Measurements from ENCODE around the gene CHST11.

- TF ChIP-seq, protein P1, sequence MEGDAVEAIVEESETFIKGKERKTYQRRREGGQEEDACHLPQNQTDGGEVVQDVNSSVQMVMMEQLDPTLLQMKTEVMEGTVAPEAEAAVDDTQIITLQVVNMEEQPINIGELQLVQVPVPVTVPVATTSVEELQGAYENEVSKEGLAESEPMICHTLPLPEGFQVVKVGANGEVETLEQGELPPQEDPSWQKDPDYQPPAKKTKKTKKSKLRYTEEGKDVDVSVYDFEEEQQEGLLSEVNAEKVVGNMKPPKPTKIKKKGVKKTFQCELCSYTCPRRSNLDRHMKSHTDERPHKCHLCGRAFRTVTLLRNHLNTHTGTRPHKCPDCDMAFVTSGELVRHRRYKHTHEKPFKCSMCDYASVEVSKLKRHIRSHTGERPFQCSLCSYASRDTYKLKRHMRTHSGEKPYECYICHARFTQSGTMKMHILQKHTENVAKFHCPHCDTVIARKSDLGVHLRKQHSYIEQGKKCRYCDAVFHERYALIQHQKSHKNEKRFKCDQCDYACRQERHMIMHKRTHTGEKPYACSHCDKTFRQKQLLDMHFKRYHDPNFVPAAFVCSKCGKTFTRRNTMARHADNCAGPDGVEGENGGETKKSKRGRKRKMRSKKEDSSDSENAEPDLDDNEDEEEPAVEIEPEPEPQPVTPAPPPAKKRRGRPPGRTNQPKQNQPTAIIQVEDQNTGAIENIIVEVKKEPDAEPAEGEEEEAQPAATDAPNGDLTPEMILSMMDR (conservative IDR thresholded peaks at IDR 0.05 in 1 of 2, IDR thresholded peaks at IDR 0.05 in 1 of 2; ENCODE audit: extremely low read depth in 1 of 2, insufficient read depth in 1 of 2, low read depth in 1 of 2, low read length in 2 of 2): no peak
- no peak for TF ChIP-seq EZH2 (IDR thresholded peaks at IDR 0.05; ENCODE audit: borderline replicate concordance, low read length)
Observed at GRCh38 chr12:104565606-104566243, 109.0 kb downstream of the CHST11 start.
